GM21619 (cell line): ENCODE data around the gene ADAMTS9.

Experiments
- ATAC-seq: cut with Tn5 transposase; IDR thresholded peaks from one replicate; pipeline ENCODE4 v1.9.1; 2021; ENCODE audit not compliant: unreplicated experiment

Gene ADAMTS9

GRCh38 chr3:64687086-64687780, 567 bp downstream of the ADAMTS9 start:
- no peak for ATAC-seq

- ATAC-seq, result no peak
These were observed 1.3 kb downstream of the ADAMTS9 start for GRCh38 chr3:64686446-64686908.

- no peak for ATAC-seq
These were observed 1.9 kb downstream of the ADAMTS9 start for GRCh38 chr3:64685800-64686445.

- no peak for ATAC-seq
These were observed 2.4 kb downstream of the ADAMTS9 start for GRCh38 chr3:64685331-64685799.

- ATAC-seq, result no peak
These were observed 3.0 kb downstream of the ADAMTS9 start for GRCh38 chr3:64684715-64685261.

GRCh38 chr3:64681827-64682226, 6.0 kb downstream of the ADAMTS9 start:
- ATAC-seq, result no peak

- ATAC-seq, result no peak
These were observed 6.8 kb downstream of the ADAMTS9 start for GRCh38 chr3:64681015-64681414.

- ATAC-seq, result no peak
These were observed 7.5 kb downstream of the ADAMTS9 start for GRCh38 chr3:64680334-64680733.

- ATAC-seq, result no peak
These were observed 9.7 kb downstream of the ADAMTS9 start for GRCh38 chr3:64677961-64678716.

- ATAC-seq, result no peak
These were observed 11.0 kb downstream of the ADAMTS9 start for GRCh38 chr3:64676831-64677230.

- ATAC-seq, result no peak
These were observed 12.0 kb downstream of the ADAMTS9 start for GRCh38 chr3:64675687-64676247.

- ATAC-seq, result no peak
These were observed 13.2 kb downstream of the ADAMTS9 start for GRCh38 chr3:64674591-64675076.

GRCh38 chr3:64673159-64673715, 14.6 kb downstream of the ADAMTS9 start:
- ATAC-seq, result no peak

GRCh38 chr3:64668582-64669510, 19.0 kb downstream of the ADAMTS9 start:
- no peak for ATAC-seq

- no peak for ATAC-seq
These were observed 19.8 kb downstream of the ADAMTS9 start for GRCh38 chr3:64667887-64668581.

GRCh38 chr3:64667138-64667537, 20.7 kb downstream of the ADAMTS9 start:
- no peak for ATAC-seq

GRCh38 chr3:64666171-64666588, 21.6 kb downstream of the ADAMTS9 start:
- ATAC-seq, result no peak

GRCh38 chr3:64664397-64664796, 23.4 kb downstream of the ADAMTS9 start:
- no peak for ATAC-seq

- ATAC-seq, result no peak
These were observed 28.2 kb downstream of the ADAMTS9 start for GRCh38 chr3:64659617-64659978.
